ENCODE measurements around the gene VPS37D.

GRCh38 chr7:73671322-73671661 is 3.7 kb downstream of the VPS37D start:
- TF ChIP-seq CTCF (conservative IDR thresholded peaks at IDR 0.05; ENCODE audit: low read depth in 2 of 2) (no peak), EZH2 (IDR thresholded peaks at IDR 0.05; ENCODE audit: low read depth, unreplicated experiment) (no peak), ETS1 (IDR thresholded peaks at IDR 0.05) (no peak), REST (IDR thresholded peaks at IDR 0.05; ENCODE audit: unreplicated experiment) (no peak), NANOG (IDR thresholded peaks at IDR 0.05; ENCODE audit: borderline replicate concordance) (no peak), STAT1 (IDR thresholded peaks at IDR 0.05; ENCODE audit: unreplicated experiment) (no peak), EZH2phosphoT487 (IDR thresholded peaks at IDR 0.05; ENCODE audit: unreplicated experiment) (no peak), POLR2AphosphoS5 (IDR thresholded peaks at IDR 0.05; ENCODE audit: low read depth) (no peak)

Measured in GM23338 (cell line).